ENCODE measurements around the gene SSH3.

GRCh38 chr11:67279589-67280340 is 23.6 kb upstream of the SSH3 start:
- TF ChIP-seq, protein P1, sequence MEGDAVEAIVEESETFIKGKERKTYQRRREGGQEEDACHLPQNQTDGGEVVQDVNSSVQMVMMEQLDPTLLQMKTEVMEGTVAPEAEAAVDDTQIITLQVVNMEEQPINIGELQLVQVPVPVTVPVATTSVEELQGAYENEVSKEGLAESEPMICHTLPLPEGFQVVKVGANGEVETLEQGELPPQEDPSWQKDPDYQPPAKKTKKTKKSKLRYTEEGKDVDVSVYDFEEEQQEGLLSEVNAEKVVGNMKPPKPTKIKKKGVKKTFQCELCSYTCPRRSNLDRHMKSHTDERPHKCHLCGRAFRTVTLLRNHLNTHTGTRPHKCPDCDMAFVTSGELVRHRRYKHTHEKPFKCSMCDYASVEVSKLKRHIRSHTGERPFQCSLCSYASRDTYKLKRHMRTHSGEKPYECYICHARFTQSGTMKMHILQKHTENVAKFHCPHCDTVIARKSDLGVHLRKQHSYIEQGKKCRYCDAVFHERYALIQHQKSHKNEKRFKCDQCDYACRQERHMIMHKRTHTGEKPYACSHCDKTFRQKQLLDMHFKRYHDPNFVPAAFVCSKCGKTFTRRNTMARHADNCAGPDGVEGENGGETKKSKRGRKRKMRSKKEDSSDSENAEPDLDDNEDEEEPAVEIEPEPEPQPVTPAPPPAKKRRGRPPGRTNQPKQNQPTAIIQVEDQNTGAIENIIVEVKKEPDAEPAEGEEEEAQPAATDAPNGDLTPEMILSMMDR (IDR thresholded peaks at IDR 0.05; ENCODE audit: poor library complexity, severe bottlenecking) = no peak
- TF ChIP-seq SMC3 (conservative IDR thresholded peaks at IDR 0.05; ENCODE audit: poor library complexity) (no peak), POLR2AphosphoS5 (IDR thresholded peaks at IDR 0.05) (no peak), RAD21 (conservative IDR thresholded peaks at IDR 0.05) (no peak), TAF1 (IDR thresholded peaks at IDR 0.05; ENCODE audit: low read depth) (no peak), EZH2 (IDR thresholded peaks at IDR 0.05; ENCODE audit: borderline replicate concordance, insufficient read depth, low read length, poor library complexity, severe bottlenecking) (no peak), EP300 (conservative IDR thresholded peaks at IDR 0.05; ENCODE audit: poor library complexity, severe bottlenecking) (no peak), MXI1 (conservative IDR thresholded peaks at IDR 0.05; ENCODE audit: poor library complexity, severe bottlenecking) (no peak)
- TF ChIP-seq, protein P2, sequence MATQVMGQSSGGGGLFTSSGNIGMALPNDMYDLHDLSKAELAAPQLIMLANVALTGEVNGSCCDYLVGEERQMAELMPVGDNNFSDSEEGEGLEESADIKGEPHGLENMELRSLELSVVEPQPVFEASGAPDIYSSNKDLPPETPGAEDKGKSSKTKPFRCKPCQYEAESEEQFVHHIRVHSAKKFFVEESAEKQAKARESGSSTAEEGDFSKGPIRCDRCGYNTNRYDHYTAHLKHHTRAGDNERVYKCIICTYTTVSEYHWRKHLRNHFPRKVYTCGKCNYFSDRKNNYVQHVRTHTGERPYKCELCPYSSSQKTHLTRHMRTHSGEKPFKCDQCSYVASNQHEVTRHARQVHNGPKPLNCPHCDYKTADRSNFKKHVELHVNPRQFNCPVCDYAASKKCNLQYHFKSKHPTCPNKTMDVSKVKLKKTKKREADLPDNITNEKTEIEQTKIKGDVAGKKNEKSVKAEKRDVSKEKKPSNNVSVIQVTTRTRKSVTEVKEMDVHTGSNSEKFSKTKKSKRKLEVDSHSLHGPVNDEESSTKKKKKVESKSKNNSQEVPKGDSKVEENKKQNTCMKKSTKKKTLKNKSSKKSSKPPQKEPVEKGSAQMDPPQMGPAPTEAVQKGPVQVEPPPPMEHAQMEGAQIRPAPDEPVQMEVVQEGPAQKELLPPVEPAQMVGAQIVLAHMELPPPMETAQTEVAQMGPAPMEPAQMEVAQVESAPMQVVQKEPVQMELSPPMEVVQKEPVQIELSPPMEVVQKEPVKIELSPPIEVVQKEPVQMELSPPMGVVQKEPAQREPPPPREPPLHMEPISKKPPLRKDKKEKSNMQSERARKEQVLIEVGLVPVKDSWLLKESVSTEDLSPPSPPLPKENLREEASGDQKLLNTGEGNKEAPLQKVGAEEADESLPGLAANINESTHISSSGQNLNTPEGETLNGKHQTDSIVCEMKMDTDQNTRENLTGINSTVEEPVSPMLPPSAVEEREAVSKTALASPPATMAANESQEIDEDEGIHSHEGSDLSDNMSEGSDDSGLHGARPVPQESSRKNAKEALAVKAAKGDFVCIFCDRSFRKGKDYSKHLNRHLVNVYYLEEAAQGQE (IDR thresholded peaks at IDR 0.05; ENCODE audit: borderline replicate concordance) = no peak

Data from neural cell (in vitro differentiated cells).